HepG2 (cell line): ENCODE measurements around the gene HES2. TPM values are rescaled to one million over a fixed set of nuclear protein-coding genes. Genes with fewer than 3 reads are reported as not detected.

Experiments
- ATAC-seq: fragments of 200-7000 bp; cut with Tn5 transposase; 3 replicates; pipeline ENCODE4 v1.9.1; 2020; ENCODE audit warnings: mild to moderate bottlenecking, moderate library complexity
- BruUV-seq: library from RNA; stranded (reverse); fragments of 400-500 nt; replicated peaks from 2 replicates; lab custom pipeline; 2021; lab: Mats Ljungman, UMichigan
- CTCF ChIA-PET: fragments of 300-600 bp; formaldehyde crosslinking; extraction: SDS; loops from one replicate; lab custom pipeline; 2021; ENCODE audit warnings: low total read pairs, inconsistent platforms, low intra/inter-chr PET ratio; lab: Yijun Ruan, JAX
- POLR2A ChIA-PET: fragments of 350-600 bp; sonication (Branson Sonifier 250); formaldehyde crosslinking; loops from one replicate; lab custom pipeline; 2020; ENCODE audit warnings: antibody characterized with exemption, inconsistent platforms; lab: Yijun Ruan, JAX
- DNase-seq: peaks from one replicate; pipeline ENCODE4 v3.0.0-alpha.2; 2015; ENCODE audit warnings: low spot score
- FAIRE-seq: peaks from 3 replicates; lab custom pipeline; 2011; peaks lifted over from hg19 to GRCh38; lab: Jason Lieb, UNC
- H2AFZ ChIP-seq: one replicate; pipeline ENCODE4 v1.6.1; 2011; ENCODE audit warnings: low read length, inconsistent platforms
- H3K27ac ChIP-seq: fragments of 300-600 bp; 3 replicates; pipeline ENCODE4 v1.8.0; 2011; ENCODE audit warnings: mixed run types, mild to moderate bottlenecking, mixed read lengths, low read length, inconsistent platforms; ENCODE audit not compliant: insufficient read depth; ENCODE audit errors: extremely low read length
- H3K27me3 ChIP-seq, 2 experiments: fragments of 200-600 bp in 1 of 2; 2 replicates in 1 of 2; 3 replicates in 1 of 2; pipeline versions ENCODE4 v1.6.0 to v1.8.0; 2011; ENCODE audit warnings: low read length in 2 of 2, mild to moderate bottlenecking in 2 of 2, moderate library complexity in 2 of 2, inconsistent platforms in 1 of 2; ENCODE audit not compliant: insufficient read depth in 2 of 2, control insufficient read depth in 1 of 2
- H3K36me3 ChIP-seq, 2 experiments: fragments of 200-600 bp in 1 of 2; replicated peaks in 1 of 2; 2 replicates in 1 of 2; 3 replicates in 1 of 2; pipeline versions ENCODE4 v1.5.1 to v1.8.0; 2011; ENCODE audit warnings: low read length in 2 of 2, inconsistent platforms in 1 of 2; ENCODE audit not compliant: insufficient read depth in 2 of 2, control insufficient read depth in 1 of 2
- H3K4me1 ChIP-seq: 2 replicates; pipeline ENCODE4 v1.5.1; 2012; ENCODE audit warnings: low read length, inconsistent platforms; ENCODE audit not compliant: insufficient read depth
- H3K4me2 ChIP-seq: 2 replicates; pipeline ENCODE4 v1.6.0; 2011; ENCODE audit warnings: low read depth, low read length, inconsistent platforms
- H3K4me3 ChIP-seq, 3 experiments: fragments of 200-600 bp in 1 of 3; sonication (generic), shearing (Covaris generic) in 1 of 3; replicated peaks in 1 of 3; 2 replicates each; pipeline ENCODE4 v1.5.1; 2011 to 2016; ENCODE audit warnings: low read length in 3 of 3, inconsistent platforms in 2 of 3, low read depth in 2 of 3, mild to moderate bottlenecking in 2 of 3, control low read depth in 1 of 3, mixed read lengths in 1 of 3; ENCODE audit not compliant: insufficient read depth in 1 of 3
- H3K79me2 ChIP-seq: one replicate; pipeline ENCODE4 v1.6.1; 2011; ENCODE audit warnings: low read length, inconsistent platforms; ENCODE audit not compliant: insufficient read depth
- H3K9ac ChIP-seq: 2 replicates; pipeline ENCODE4 v1.6.0; 2011; ENCODE audit warnings: mild to moderate bottlenecking, low read depth, low read length, inconsistent platforms; ENCODE audit not compliant: insufficient read depth
- H3K9me3 ChIP-seq: 2 replicates; pipeline ENCODE4 v1.5.1; 2012; ENCODE audit warnings: mild to moderate bottlenecking, low read length
- H4K20me1 ChIP-seq: 2 replicates; pipeline ENCODE4 v1.6.0; 2011; ENCODE audit warnings: inconsistent platforms, mild to moderate bottlenecking, low read length, moderate library complexity; ENCODE audit not compliant: insufficient read depth
- KMT2B ChIP-seq: IDR thresholded peaks from 2 replicates; pipeline ENCODE4 v1.6.1; 2016; ENCODE audit warnings: missing genetic modification reagents, missing compliant biosample characterization
- RFXAP ChIP-seq: sonication (generic); formaldehyde crosslinking; IDR thresholded peaks from 2 replicates; pipeline ENCODE4 v1.4.0; 2020; ENCODE audit warnings: missing genetic modification reagents, borderline replicate concordance
- SSRP1 ChIP-seq: IDR thresholded peaks from 2 replicates; pipeline ENCODE4 v1.6.1; 2016; ENCODE audit warnings: control low read depth
- STAG1 ChIP-seq: sonication (generic); formaldehyde crosslinking; IDR thresholded peaks from 2 replicates; pipeline ENCODE4 v1.4.0; 2020; ENCODE audit warnings: missing genetic modification reagents
- ZBED4 ChIP-seq: sonication (generic); formaldehyde crosslinking; IDR thresholded peaks from 2 replicates; pipeline ENCODE4 v1.4.0; 2020; ENCODE audit warnings: missing genetic modification reagents, borderline replicate concordance
- ZNF878 ChIP-seq: sonication (generic); formaldehyde crosslinking; IDR thresholded peaks from 2 replicates; pipeline ENCODE4 v1.8.1; 2023; ENCODE audit warnings: mild to moderate bottlenecking, missing genetic modification reagents, moderate library complexity
- WGBS: methylation state at CpG from one replicate; pipeline ENCODE4 v1.1.6; 2017; ENCODE audit warnings: low lambda C conversion rate; 5-methylcytosine and 5-hydroxymethylcytosine counted together
- in situ Hi-C: cut with HindIII; loops from 2 replicates; pipeline ENCODE4 v1.10.0; 2017; ENCODE audit warnings: low pct_unique_long_range_greater_than_20kb; ENCODE audit not compliant: extremely low pct_ligation_motif_present
- intact Hi-C: fragments of 100-400 bp; cut with micrococcal nuclease; formaldehyde crosslinking; loops from one replicate; pipeline ENCODE4 v1.10.0; 2022; ENCODE audit not compliant: unreplicated experiment
- polyA plus RNA-seq, 8 experiments: library from polyadenylated mRNA; depleted of rRNA in 3 of 8; stranded (reverse) in 7 of 8; unstranded in 1 of 8; fragments of >200 nt; fragmentation: Illumina TruSeq in 4 of 8; extraction: Trizol in 4 of 8; gene quantifications; 2 replicates each; pipeline versions ENCODE4 v1.2.1 to v1.2.3, GENCODE V29; 2011 to 2016; ENCODE audit warnings: low read depth in 4 of 8, missing spikeins in 1 of 8, mixed read lengths in 1 of 8; ENCODE audit not compliant: insufficient read depth in 1 of 8
- total RNA-seq, 5 experiments: library from RNA; depleted of rRNA; stranded (reverse); fragments of >200 nt; fragmentation: Illumina TruSeq; extraction: Trizol; gene quantifications; 2 replicates each; pipeline ENCODE4 v1.2.3, GENCODE V29; 2016; ENCODE audit warnings: low read depth in 1 of 5
- TF ChIP-seq, protein P1 (sequence below): sonication (generic); formaldehyde crosslinking; IDR thresholded peaks from 2 replicates; pipeline ENCODE4 v1.5.0; 2020; ENCODE audit warnings: mild to moderate bottlenecking, missing genetic modification reagents

The HES2 gene
- total and polyA plus RNA-seq, 2 of the 13 experiments (the other 11 are each of a cell fraction or from before 2014, with no cell fraction given): 0.11 to 0.17 TPM

GRCh38 chr1:6397844-6398441 lies 21.8 kb downstream of the HES2 start:
- in situ Hi-C loops (no loop called here), intact Hi-C loops (no loop called here)
- WGBS: 15% methylated on average over 10 of the region's 10 CpGs
- ATAC-seq (no peak), FAIRE-seq (no peak), DNase-seq (no peak)
- no peak overlapping the region for H3K9ac ChIP-seq
- H3K4me1 ChIP-seq: peaks cover 32% of the 10 kb centered on the region
- peak overlapping the region; percentile 51 for H3K4me2 ChIP-seq
- H3K27ac ChIP-seq: no peak overlapping the region
- H3K27me3 ChIP-seq: peaks cover 0 to 8% of the 10 kb centered on the region in 2 experiments; a peak in 2 of 5 replicates
- no peaks in the 10 kb centered on the region for H3K9me3 ChIP-seq
- no peak for TF ChIP-seq KMT2B (CRISPR knock-in tag)
- TF ChIP-seq, protein P1, sequence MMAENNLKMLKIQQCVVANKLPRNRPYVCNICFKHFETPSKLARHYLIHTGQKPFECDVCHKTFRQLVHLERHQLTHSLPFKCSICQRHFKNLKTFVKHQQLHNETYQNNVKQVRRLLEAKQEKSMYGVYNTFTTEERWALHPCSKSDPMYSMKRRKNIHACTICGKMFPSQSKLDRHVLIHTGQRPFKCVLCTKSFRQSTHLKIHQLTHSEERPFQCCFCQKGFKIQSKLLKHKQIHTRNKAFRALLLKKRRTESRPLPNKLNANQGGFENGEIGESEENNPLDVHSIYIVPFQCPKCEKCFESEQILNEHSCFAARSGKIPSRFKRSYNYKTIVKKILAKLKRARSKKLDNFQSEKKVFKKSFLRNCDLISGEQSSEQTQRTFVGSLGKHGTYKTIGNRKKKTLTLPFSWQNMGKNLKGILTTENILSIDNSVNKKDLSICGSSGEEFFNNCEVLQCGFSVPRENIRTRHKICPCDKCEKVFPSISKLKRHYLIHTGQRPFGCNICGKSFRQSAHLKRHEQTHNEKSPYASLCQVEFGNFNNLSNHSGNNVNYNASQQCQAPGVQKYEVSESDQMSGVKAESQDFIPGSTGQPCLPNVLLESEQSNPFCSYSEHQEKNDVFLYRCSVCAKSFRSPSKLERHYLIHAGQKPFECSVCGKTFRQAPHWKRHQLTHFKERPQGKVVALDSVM (CRISPR knock-in tag): peak; percentile 55; the same call in 1 of the 2 replicates
- no peak for TF ChIP-seq RFXAP
- no peak for TF ChIP-seq ZNF878 (CRISPR knock-in tag)
- no peaks in the 10 kb centered on the region for H3K36me3 ChIP-seq
- no TSS peak for BruUV-seq
- H3K79me2 ChIP-seq: no peaks in the 10 kb centered on the region
- H3K4me3 ChIP-seq: no peak overlapping the region
- H4K20me1 ChIP-seq: no peaks in the 10 kb centered on the region
- POLR2A ChIA-PET: no interaction called here
- CTCF ChIA-PET: no interaction called here
- peak overlapping the region; percentile 59 for H2AFZ ChIP-seq

GRCh38 chr1:6396998-6397397 lies 22.7 kb downstream of the HES2 start:
- Histone ChIP-seq H3K27me3 (0 out of 5 replicates have a peak, but pooled peaks cover 0 to 4% of the 10 kb centered on the region in 2 experiments), H3K36me3 (no peaks in the 10 kb centered on the region), H3K4me1 (peaks cover 37% of the 10 kb centered on the region), H2AFZ (no peak overlapping the region), H4K20me1 (peaks cover 4% of the 10 kb centered on the region; the same call in 1 of the 2 replicates), H3K4me2 (no peak overlapping the region), H3K9me3 (no peaks in the 10 kb centered on the region), H3K4me3 (no peak overlapping the region), H3K9ac (no peak overlapping the region), H3K27ac (no peak overlapping the region), H3K79me2 (peaks cover 6% of the 10 kb centered on the region)
- intact Hi-C loops (no loop called here), in situ Hi-C loops (no loop called here)
- no peak for FAIRE-seq
- no TSS peak for BruUV-seq
- no peak for DNase-seq
- ATAC-seq: no peak
- POLR2A ChIA-PET: no interaction called here
- CTCF ChIA-PET: interaction anchor here (1.0 kb wide), 1 partner anchor 41 kb away, joined by 3 read pairs; no protein-coding TSS in a partner anchor
- no peak for TF ChIP-seq SSRP1 (CRISPR knock-in tag)
- TF ChIP-seq, protein P1 (CRISPR knock-in tag): peak; percentile 92
- peak; percentile 48 for TF ChIP-seq STAG1
- no peak for TF ChIP-seq ZBED4 (CRISPR knock-in tag)
